Astrocyte (in vitro differentiated cells and primary cell): ENCODE results near the gene ZNF547.

ENCODE experiments used
- EZH2 ChIP-seq: IDR thresholded peaks from 2 replicates; pipeline ENCODE4 v1.6.1; 2012; ENCODE audit warnings: mild to moderate bottlenecking, low read length, inconsistent platforms; ENCODE audit not compliant: insufficient read depth
- TF ChIP-seq, protein P1 (sequence below): IDR thresholded peaks from 2 replicates; pipeline ENCODE4 v1.5.1; 2011; ENCODE audit warnings: low read depth, mild to moderate bottlenecking, inconsistent platforms, low read length, moderate library complexity; ENCODE audit not compliant: insufficient read depth

DNA sequence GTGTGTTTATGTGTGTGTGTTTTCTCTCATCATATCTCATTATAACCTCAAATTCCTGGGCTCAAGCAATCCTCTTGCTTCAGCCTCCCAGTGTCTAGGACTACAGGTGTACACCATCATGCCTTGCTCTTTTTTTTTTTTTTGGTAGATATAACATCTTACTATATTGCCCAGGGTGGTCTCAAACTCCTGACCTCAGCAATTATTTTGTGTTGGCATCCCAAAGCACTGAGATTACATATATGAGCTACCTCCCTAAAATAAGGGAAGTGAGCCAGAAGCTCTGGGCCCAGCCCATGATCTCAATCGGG is 43.5 kb upstream of the ZNF547 start:
- TF ChIP-seq EZH2, result no peak
- TF ChIP-seq, protein P1, sequence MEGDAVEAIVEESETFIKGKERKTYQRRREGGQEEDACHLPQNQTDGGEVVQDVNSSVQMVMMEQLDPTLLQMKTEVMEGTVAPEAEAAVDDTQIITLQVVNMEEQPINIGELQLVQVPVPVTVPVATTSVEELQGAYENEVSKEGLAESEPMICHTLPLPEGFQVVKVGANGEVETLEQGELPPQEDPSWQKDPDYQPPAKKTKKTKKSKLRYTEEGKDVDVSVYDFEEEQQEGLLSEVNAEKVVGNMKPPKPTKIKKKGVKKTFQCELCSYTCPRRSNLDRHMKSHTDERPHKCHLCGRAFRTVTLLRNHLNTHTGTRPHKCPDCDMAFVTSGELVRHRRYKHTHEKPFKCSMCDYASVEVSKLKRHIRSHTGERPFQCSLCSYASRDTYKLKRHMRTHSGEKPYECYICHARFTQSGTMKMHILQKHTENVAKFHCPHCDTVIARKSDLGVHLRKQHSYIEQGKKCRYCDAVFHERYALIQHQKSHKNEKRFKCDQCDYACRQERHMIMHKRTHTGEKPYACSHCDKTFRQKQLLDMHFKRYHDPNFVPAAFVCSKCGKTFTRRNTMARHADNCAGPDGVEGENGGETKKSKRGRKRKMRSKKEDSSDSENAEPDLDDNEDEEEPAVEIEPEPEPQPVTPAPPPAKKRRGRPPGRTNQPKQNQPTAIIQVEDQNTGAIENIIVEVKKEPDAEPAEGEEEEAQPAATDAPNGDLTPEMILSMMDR, result no peak
